Amygdala (tissue), 56 donors: ENCODE measurements around the gene B2M.

Experiments
- DNase-seq, 56 donors: peaks; one replicate each; lab custom pipeline; 2025; lab: John Stamatoyannopoulos, UW

The B2M gene

DNA sequence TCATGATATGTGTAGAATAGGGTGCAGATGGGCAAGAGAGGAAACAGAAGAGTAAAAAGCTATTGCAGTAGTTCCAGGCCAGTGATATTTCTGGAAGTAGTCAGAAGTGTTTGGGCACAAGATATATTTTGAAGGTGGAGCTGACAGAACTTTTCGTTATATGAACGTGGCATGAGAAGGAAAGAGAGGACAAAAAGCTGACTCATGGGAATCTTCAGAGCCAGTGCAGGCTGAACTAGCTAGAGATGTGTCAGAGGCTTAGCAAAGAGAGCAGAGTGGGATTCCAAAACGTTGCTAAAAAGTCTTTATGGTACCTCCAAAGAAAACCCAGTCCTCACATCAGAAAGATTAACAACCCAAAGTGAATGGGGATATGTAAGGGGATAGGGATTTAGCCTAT lies 53.7 kb downstream of the B2M start:
- no peak for DNase-seq
